OCI-M2 (cell line): ENCODE measurements around the gene GPR17.

Source experiments
- DNase-seq: peaks from one replicate; lab custom pipeline; 2025; ENCODE audit not compliant: unreplicated experiment; lab: John Stamatoyannopoulos, UW

GPR17 gene

DNA sequence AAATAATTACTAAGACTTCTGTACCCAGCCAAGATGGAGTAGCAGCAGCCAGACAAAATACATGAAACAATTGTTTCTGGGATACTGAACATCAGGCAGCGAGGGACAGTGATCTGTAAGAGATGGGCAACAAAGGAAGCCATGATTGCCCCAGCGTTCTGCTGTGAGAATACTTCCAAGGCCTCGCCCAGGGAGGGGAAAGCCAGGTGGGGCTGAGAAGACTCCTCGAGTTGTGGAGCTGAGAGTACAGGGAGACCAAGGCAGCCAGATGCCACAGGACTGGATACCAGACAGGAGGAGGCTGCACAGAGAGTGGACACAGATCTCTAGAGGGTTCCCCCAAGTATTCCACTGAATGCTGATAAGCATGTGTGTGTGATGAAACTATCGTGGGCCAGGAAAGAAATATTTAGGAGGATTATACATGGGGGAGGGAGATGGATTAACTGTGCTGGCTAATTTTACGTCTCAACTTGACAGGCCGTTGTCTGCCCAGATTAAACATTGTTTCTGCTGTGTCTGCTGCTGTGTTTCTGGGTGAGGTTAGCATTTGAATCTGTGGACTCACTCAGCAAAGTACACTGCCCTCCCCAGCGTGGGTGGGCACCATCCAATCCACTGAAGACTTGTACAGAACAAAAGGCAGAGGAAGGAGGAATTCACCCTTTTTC lies 39.6 kb downstream of the GPR17 start:
- DNase-seq: no peak

DNA sequence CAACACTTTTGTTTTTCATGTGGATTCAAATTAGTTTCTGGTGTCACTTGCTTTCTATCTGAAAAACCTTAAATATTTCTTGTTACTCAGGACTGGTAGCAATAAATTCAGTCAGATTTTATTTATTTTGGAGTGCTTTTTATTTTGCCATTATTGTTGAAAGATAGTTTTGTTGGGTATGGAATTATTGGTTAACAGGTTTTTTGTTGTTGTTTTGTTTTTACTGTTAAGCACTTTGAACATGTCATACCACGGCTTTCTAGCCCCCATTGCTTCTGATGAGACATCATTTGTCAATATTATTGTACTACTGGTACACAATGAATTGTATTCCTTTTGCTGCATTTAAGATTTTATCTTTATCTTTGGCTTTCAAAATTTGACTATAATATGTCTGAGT lies 42.5 kb downstream of the GPR17 start:
- DNase-seq: no peak

DNA sequence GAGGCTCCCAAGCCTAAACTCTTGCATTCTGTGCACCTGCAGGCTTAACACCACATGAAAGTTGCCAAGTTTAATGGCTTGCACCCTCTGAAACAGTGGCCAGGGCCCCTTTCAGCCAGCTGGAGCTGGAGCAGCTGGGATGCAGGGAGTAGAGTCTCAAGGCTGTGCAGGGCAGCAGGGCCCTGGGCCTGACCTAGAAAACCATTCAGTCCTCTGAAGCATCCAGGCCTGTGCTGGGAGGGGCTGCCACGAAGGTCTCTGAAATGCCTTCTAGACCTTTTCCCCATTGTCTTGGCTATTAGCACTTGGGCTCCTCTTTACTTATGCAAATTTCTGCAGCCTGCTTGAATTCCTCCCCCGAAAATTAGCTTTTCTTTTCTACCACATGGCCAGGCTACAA lies 44.7 kb downstream of the GPR17 start:
- DNase-seq: no peak

DNA sequence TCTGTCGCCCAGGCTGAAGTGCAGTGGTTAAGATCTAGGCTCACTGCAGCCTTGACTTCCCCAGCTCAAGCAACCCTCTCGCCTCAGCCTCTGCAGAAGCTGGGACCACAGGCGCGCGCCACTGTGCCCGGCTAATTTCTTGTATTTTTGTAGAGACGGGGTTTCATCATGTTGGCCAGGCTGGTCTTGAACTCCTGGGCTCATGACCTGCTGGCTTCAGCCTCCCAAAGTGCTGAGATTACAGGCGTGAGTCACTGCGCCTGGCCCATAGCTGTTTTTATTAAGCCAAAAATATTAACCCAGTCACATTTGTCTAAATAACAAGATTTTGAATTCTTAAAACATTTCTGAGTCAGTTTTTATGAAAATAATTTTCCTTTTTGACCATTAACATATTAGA lies 49.0 kb downstream of the GPR17 start:
- no peak for DNase-seq

DNA sequence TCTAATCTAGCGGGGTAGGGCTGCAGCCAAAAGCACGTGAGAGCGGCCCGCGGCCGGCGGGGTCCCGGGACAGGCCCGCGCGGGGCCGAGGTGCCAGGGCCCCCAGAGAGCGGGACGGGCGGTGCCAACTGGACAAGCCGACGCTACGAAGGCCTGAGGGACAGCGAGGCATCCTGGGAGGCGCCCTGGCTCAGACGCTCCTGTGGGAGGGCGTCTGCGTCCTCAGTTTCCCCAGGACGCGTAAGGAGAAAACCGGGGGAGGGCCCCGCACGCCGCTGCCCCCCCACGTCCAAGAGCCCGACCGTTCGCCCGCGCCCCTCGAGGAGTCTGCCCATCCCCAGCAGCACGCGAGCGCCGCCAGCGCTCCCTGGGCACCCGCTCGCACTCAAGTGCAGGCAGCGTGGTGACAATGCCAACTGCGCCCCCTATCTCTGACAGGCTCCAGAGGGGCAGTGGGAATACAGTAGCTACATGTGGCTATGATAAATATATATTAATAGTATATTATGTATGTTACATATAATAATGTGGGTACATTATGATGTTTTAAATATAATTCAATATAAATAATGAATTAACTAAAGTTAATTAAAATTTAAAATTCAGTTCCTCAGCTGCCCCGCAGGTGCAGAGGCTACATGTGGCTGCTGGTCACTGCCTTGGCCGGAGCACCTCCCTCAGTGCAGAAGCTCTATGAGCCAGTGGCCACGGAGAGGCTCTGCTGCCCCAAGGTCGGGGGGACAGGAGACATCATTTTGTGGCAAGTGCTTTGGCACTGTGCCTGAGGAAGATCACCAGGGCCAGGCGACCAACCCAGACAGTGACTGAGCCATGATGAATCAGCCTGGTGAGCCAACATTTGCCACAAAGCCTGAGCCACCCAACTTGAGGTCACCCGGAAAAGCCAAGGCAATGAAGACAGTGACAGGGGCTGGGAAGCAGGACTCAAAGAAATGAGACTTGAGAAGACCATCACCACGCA lies 49.8 kb downstream of the GPR17 start:
- no peak for DNase-seq

DNA sequence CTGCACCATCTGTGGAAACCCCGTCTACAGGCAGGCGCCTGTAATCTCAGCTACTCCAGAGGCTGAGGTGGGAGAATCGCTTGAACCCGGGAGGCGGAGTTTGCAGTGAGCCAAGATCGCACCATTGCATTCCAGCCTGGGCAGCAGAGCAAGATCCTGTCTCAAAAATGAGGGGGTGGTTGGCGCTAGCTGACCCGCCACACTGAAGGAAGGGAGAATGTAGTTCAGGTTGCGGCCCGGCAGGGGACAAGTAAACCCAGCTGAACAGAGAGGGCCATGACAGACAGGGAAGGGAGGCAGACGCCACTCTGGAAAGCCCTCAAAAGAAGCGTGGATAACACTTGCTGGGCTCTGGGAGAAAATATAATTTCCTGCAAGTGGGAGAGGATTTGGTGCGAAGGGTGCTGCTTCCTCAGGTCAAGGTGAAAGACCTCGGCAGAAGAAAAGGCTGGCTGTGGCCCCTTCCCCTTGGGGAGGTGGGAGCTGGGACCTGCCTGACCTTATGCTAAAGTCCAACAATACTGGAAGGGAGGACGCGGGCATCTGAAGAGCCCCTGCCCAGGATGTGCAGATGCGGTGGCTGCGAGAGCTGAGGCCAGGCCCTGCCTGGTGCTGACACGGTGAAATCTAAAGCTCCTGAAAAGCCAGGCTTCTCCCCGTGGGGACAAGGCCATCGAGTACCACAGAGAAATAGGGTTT lies 51.7 kb downstream of the GPR17 start:
- no peak for DNase-seq

DNA sequence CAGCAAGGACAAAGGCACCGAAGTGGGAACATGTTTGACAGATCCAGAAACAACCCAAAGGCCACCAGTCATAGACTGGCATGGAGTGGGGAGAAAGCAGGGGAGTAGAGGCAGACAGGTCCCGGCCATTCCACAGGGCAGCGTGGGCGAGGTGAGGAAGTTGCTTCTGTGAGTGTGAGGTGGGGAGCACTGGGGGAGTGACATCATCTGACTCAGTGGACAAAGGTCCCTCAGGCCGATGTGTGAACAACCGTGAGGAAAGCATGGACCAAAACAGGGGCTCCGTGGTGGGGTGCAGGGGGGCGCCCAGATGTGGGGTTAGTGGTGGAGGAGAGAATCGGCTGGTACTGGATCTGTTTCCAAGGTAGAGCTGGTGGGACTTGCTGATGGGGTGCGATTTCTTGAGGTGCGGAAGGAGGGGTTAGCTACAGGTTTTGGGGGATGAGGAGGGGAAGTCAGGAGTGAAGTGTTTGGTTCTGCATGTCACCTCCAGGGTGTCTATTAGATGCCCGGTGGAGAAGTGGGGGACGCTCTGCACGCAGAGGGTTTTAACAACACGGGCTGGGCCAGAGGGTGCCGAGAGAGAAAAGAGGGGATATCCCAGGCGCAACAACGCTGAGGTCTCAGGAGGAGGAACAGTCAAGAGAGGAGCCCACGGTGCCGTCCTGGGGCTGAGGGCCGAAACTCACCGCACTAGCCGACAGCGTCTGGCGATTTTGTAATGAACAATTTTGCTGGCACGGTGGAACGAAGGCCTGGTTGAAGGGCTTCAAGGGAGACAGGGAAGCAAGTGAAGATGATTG lies 52.8 kb downstream of the GPR17 start:
- DNase-seq: no peak

DNA sequence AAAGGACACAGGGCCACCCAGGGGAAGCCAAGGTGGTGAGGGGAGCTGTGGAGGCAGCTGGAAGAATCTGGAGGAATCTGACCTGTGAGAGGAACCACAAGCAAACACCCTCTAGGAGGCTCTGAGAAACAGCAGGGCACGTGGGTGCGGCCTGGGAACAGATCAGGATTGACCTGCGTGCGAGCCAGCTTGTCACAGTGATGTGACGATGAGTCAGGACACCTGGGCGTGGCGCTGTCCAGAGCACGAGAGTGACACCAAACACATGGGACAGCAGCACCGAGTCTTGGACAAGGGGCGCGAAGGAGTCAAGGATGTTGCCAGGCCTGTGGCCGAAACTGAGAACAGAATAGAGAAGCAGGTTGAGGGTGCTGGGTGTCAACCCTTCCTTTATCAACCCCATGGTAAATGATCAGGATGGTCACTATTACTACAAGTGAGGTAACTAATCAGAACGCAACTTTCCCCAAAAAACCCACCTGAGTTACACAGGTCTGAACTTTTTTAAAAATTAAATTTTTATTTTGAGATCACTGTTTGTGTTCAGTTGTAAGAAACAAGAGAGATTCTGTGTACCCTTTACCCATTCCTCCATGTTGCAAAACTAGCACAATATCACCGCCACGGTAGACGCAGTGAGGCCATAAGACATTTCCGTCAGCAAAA lies 54.7 kb downstream of the GPR17 start:
- no peak for DNase-seq

DNA sequence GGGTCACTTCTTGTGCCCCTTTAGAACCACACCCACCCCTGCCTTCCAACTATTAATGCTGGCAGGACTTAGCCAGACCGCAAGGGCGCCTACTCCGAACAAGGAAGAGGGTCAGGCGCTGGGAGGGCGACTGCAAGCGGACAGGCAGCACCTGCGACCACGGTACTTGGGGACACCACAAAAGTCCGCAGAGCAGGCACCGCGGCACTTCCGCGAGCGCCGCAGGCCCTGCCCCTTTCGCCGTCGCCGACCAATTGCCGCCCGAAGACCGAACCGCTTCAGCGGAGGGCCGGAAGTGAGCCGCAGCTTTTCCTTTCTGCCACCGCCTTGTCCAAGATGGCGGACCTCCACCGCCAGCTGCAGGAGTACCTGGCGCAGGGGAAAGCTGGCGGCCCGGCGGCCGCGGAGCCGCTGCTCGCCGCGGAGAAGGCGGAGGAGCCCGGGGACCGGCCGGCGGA lies 55.3 kb downstream of the GPR17 start, which contains the start of gene SFT2D3:
TSS of gene SFT2D3 (plus strand) at position 305 of the 458 bp plus-strand sequence. CDS start at position 337, 32 bp downstream.
- peak; percentile 21 for DNase-seq

DNA sequence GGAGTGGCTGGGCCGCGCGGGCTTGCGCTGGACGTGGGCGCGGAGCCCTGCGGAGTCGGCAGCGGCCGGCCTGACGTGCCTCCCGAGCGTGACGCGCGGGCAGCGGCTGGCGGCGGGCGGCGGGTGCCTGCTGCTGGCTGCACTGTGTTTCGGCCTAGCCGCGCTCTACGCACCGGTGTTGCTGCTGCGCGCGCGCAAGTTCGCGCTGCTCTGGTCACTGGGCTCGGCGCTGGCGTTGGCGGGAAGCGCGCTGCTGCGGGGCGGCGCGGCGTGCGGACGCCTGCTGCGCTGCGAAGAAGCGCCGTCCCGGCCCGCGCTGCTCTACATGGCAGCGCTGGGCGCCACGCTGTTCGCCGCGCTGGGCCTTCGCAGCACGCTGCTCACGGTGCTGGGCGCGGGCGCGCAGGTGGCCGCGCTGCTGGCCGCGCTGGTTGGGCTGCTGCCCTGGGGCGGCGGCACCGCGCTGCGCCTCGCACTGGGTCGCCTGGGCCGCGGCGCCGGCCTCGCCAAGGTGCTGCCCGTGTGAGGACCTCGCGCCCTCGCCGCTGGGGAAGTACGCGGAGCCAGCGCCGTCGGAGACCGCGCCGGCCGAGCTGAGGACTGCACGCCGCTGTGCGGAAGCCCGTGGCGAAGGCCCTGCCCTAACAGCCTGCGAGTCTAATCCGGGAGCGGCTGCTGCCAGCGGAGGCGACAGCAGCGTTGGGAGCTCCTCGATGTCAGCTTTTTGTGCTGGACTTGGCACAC lies 55.9 kb downstream of the GPR17 start:
- DNase-seq: peak; percentile 16
